Stimulated activated CD4-positive, alpha-beta T cell treated with anti-CD3 and anti-CD28 coated beads, Interleukin-4, amount 100 ng/mL, for 48 hours (primary cell): ENCODE data around the gene OR3A3.
"Not testable (repeated sequence)": the region's sequence is repeated elsewhere in the genome, so short reads cannot be mapped to it uniquely, and the experiment has no call there.

ENCODE experiments used
- DNase-seq, 2 donors: peaks; one replicate each; pipeline ENCODE4 v3.0.0-alpha.2; 2020; ENCODE audit warnings: low read depth in 2 of 2

The OR3A3 gene

GRCh38 chr17:3411070-3411469 lies at the start of gene OR3A3:
Gene OR3A3 (plus strand): TSS chr17:3411370.
- no peak for DNase-seq

GRCh38 chr17:3371167-3371566 lies 40.0 kb upstream of the OR3A3 start:
- DNase-seq: not testable (repeated sequence)

- no peak for DNase-seq
Observed at GRCh38 chr17:3378321-3378720, 32.8 kb upstream of the OR3A3 start.

GRCh38 chr17:3381957-3382356 lies 29.2 kb upstream of the OR3A3 start:
- DNase-seq: no peak

GRCh38 chr17:3385869-3386816 lies 25.0 kb upstream of the OR3A3 start, which contains the start of gene OR3A2:
Gene OR3A2 (minus strand): TSS chr17:3386308.
- DNase-seq: peak; percentile 8 to 28

GRCh38 chr17:3389791-3390190 lies 21.4 kb upstream of the OR3A3 start:
- no peak for DNase-seq

- DNase-seq: not testable (repeated sequence)
Observed at GRCh38 chr17:3397801-3398200, 13.4 kb upstream of the OR3A3 start.

- DNase-seq: no peak
Observed at GRCh38 chr17:3398310-3398709, 12.9 kb upstream of the OR3A3 start, which contains the start of gene OR1E1. Gene OR1E1 (minus strand): TSS chr17:3398410. CDS start chr17:3398410, 0 bp downstream.

GRCh38 chr17:3400055-3400454 lies 11.1 kb upstream of the OR3A3 start:
- no peak for DNase-seq

- DNase-seq: no peak
Observed at GRCh38 chr17:3401786-3402185, 9.4 kb upstream of the OR3A3 start.

GRCh38 chr17:3403856-3404255 lies 7.3 kb upstream of the OR3A3 start:
- not testable (repeated sequence) for DNase-seq

- DNase-seq: not testable (repeated sequence)
Observed at GRCh38 chr17:3412216-3412615, 1.0 kb downstream of the OR3A3 start.

- no peak for DNase-seq
Observed at GRCh38 chr17:3415610-3416009, 4.4 kb downstream of the OR3A3 start.

GRCh38 chr17:3418222-3418621 lies 7.1 kb downstream of the OR3A3 start:
- no peak for DNase-seq

- peak; percentile 1 to 12 for DNase-seq
Observed at GRCh38 chr17:3433215-3433614, 22.0 kb downstream of the OR3A3 start.

GRCh38 chr17:3433741-3434140 lies 22.6 kb downstream of the OR3A3 start, which contains the start of gene OR1E2:
Gene OR1E2 (minus strand): TSS chr17:3433841. CDS start chr17:3433841, 0 bp downstream.
- no peak for DNase-seq

- no peak for DNase-seq
Observed at GRCh38 chr17:3438368-3438767, 27.2 kb downstream of the OR3A3 start.

GRCh38 chr17:3440451-3440850 lies 29.3 kb downstream of the OR3A3 start:
- DNase-seq: no peak

GRCh38 chr17:3447625-3448024 lies 36.5 kb downstream of the OR3A3 start:
- DNase-seq: no peak

- DNase-seq: no peak
Observed at GRCh38 chr17:3448059-3448665, 37.0 kb downstream of the OR3A3 start.

GRCh38 chr17:3466355-3466754 lies 55.2 kb downstream of the OR3A3 start:
- not testable (repeated sequence) for DNase-seq

GRCh38 chr17:3469529-3469928 lies 58.4 kb downstream of the OR3A3 start:
- no peak for DNase-seq

GRCh38 chr17:3471599-3471998 lies 60.4 kb downstream of the OR3A3 start, which contains the start of gene SPATA22:
Gene SPATA22 (minus strand): TSS chr17:3471819. CDS start chr17:3469325, 2,494 bp downstream.
- no peak for DNase-seq
